Mammary epithelial cell (primary cell): ENCODE data around the gene RPS5.

Experiments used
- EZH2 ChIP-seq: IDR thresholded peaks from 2 replicates; pipeline ENCODE4 v1.6.1; 2012; ENCODE audit warnings: low read length, inconsistent platforms, borderline replicate concordance
- TF ChIP-seq, protein P1 (sequence below), 2 donors: IDR thresholded peaks in 1 of 2; conservative IDR thresholded peaks in 1 of 2; 2 replicates each; pipeline ENCODE4 v1.5.1; 2011 to 2012; ENCODE audit warnings: inconsistent platforms in 2 of 2, low read length in 2 of 2, mild to moderate bottlenecking in 2 of 2, control low read depth in 1 of 2, low read depth in 1 of 2; ENCODE audit not compliant: insufficient read depth in 1 of 2; ENCODE audit errors: extremely low read depth in 1 of 2

DNA sequence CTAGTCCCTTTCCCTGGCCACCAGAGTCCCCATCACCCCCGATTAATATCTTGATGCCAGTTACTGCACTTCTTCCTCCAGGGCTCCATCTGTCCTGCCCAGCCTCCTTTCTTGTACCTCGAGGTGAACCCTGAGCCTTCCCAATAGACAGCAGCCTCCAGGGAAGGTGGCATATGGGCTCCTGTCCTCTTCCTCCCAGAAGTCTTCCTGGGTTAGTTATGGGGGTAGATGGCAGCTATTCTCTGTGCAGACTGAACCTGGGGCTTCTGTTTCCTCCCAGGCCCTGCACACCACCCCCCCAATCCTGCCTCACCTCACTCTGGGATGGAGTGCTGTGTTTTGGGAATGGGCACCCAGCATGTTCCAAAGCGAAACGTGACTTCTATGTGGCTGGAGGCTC is 11.0 kb downstream of the RPS5 start:
- TF ChIP-seq EZH2: no peak
- TF ChIP-seq, protein P1, sequence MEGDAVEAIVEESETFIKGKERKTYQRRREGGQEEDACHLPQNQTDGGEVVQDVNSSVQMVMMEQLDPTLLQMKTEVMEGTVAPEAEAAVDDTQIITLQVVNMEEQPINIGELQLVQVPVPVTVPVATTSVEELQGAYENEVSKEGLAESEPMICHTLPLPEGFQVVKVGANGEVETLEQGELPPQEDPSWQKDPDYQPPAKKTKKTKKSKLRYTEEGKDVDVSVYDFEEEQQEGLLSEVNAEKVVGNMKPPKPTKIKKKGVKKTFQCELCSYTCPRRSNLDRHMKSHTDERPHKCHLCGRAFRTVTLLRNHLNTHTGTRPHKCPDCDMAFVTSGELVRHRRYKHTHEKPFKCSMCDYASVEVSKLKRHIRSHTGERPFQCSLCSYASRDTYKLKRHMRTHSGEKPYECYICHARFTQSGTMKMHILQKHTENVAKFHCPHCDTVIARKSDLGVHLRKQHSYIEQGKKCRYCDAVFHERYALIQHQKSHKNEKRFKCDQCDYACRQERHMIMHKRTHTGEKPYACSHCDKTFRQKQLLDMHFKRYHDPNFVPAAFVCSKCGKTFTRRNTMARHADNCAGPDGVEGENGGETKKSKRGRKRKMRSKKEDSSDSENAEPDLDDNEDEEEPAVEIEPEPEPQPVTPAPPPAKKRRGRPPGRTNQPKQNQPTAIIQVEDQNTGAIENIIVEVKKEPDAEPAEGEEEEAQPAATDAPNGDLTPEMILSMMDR (conservative IDR thresholded peaks at IDR 0.05 in 1 of 2, IDR thresholded peaks at IDR 0.05 in 1 of 2; ENCODE audit: extremely low read depth in 1 of 2, insufficient read depth in 1 of 2, low read depth in 1 of 2, low read length in 2 of 2): no peak
